ENCODE data around the gene ST6GAL1.
"Not testable (repeated sequence)": the region's sequence is repeated elsewhere in the genome, so short reads cannot be mapped to it uniquely, and the experiment has no call there.

Gene ST6GAL1

GRCh38 chr3:186930143-186930640 lies at the start of gene ST6GAL1:
Gene ST6GAL1, plus strand, starts transcription at chr3:186930526. Its CDS starts 112,178 bp downstream, at chr3:187042704.
- peak; percentile 70 for DNase-seq

- no peak for DNase-seq
Measured at GRCh38 chr3:186882150-186882524, 48.2 kb upstream of the ST6GAL1 start.

GRCh38 chr3:186882881-186883685 lies 47.2 kb upstream of the ST6GAL1 start:
- peak; percentile 56 for DNase-seq

GRCh38 chr3:186883686-186884058 lies 46.7 kb upstream of the ST6GAL1 start:
- DNase-seq: no peak

- not testable (repeated sequence) for DNase-seq
Measured at GRCh38 chr3:186884868-186885267, 45.5 kb upstream of the ST6GAL1 start.

- DNase-seq: no peak
Measured at GRCh38 chr3:186886202-186886981, 43.9 kb upstream of the ST6GAL1 start.

GRCh38 chr3:186887507-186887938 lies 42.8 kb upstream of the ST6GAL1 start:
- not testable (repeated sequence) for DNase-seq

- DNase-seq: no peak
Measured at GRCh38 chr3:186888569-186888968, 41.8 kb upstream of the ST6GAL1 start.

- not testable (repeated sequence) for DNase-seq
Measured at GRCh38 chr3:186889698-186890097, 40.6 kb upstream of the ST6GAL1 start.

- no peak for DNase-seq
Measured at GRCh38 chr3:186890911-186891310, 39.4 kb upstream of the ST6GAL1 start.

- DNase-seq: not testable (repeated sequence)
Measured at GRCh38 chr3:186893071-186893470, 37.3 kb upstream of the ST6GAL1 start.

- no peak for DNase-seq
Measured at GRCh38 chr3:186895406-186895805, 34.9 kb upstream of the ST6GAL1 start.

- DNase-seq: no peak
Measured at GRCh38 chr3:186896006-186896405, 34.3 kb upstream of the ST6GAL1 start.

- no peak for DNase-seq
Measured at GRCh38 chr3:186896875-186897274, 33.5 kb upstream of the ST6GAL1 start.

GRCh38 chr3:186901135-186901734 lies 29.1 kb upstream of the ST6GAL1 start:
- no peak for DNase-seq

GRCh38 chr3:186902154-186902553 lies 28.2 kb upstream of the ST6GAL1 start:
- no peak for DNase-seq

- no peak for DNase-seq
Measured at GRCh38 chr3:186902713-186903112, 27.6 kb upstream of the ST6GAL1 start.

GRCh38 chr3:186903676-186904075 lies 26.6 kb upstream of the ST6GAL1 start:
- not testable (repeated sequence) for DNase-seq

GRCh38 chr3:186907075-186907474 lies 23.3 kb upstream of the ST6GAL1 start:
- not testable (repeated sequence) for DNase-seq

GRCh38 chr3:186909078-186909853 lies 21.1 kb upstream of the ST6GAL1 start:
- no peak for DNase-seq

- DNase-seq: no peak
Measured at GRCh38 chr3:186915806-186916796, 14.2 kb upstream of the ST6GAL1 start.

Measured in 8988T (cell line).